Dedifferentiated amniotic fluid mesenchymal stem cell (primary cell): ENCODE measurements around the gene PDE4DIP.
"Not testable (repeated sequence)": the region's sequence is repeated elsewhere in the genome, so short reads cannot be mapped to it uniquely, and the experiment has no call there.

Source experiments
- DNase-seq: peaks from one replicate; pipeline ENCODE4 v3.0.0-alpha.2; 2016; ENCODE audit errors: extremely low spot score

PDE4DIP gene

GRCh38 chr1:148975866-148976537 is 131.8 kb downstream of the PDE4DIP start:
- DNase-seq, result not testable (repeated sequence)

GRCh38 chr1:148977785-148978184 is 133.6 kb downstream of the PDE4DIP start:
- not testable (repeated sequence) for DNase-seq

- DNase-seq, result not testable (repeated sequence)
These were observed 145.2 kb downstream of the PDE4DIP start for GRCh38 chr1:148989378-148989777.

- DNase-seq, result not testable (repeated sequence)
These were observed 146.1 kb downstream of the PDE4DIP start for GRCh38 chr1:148990233-148990788.

GRCh38 chr1:148991818-148992217 is 147.6 kb downstream of the PDE4DIP start:
- DNase-seq, result not testable (repeated sequence)

GRCh38 chr1:148992364-148992763 is 148.1 kb downstream of the PDE4DIP start:
- not testable (repeated sequence) for DNase-seq

- not testable (repeated sequence) for DNase-seq
These were observed 152.4 kb downstream of the PDE4DIP start for GRCh38 chr1:148996449-148997224.

GRCh38 chr1:148997405-148997804 is 153.2 kb downstream of the PDE4DIP start:
- not testable (repeated sequence) for DNase-seq

- DNase-seq, result not testable (repeated sequence)
These were observed 158.4 kb downstream of the PDE4DIP start for GRCh38 chr1:149002664-149003063.

- not testable (repeated sequence) for DNase-seq
These were observed 164.1 kb downstream of the PDE4DIP start for GRCh38 chr1:149008326-149008725.

GRCh38 chr1:149008769-149009168 is 164.5 kb downstream of the PDE4DIP start:
- not testable (repeated sequence) for DNase-seq

- DNase-seq, result not testable (repeated sequence)
These were observed 165.5 kb downstream of the PDE4DIP start for GRCh38 chr1:149009761-149010160.

- not testable (repeated sequence) for DNase-seq
These were observed 168.4 kb downstream of the PDE4DIP start for GRCh38 chr1:149012599-149012998.

- DNase-seq, result not testable (repeated sequence)
These were observed 169.3 kb downstream of the PDE4DIP start for GRCh38 chr1:149013513-149013912.

GRCh38 chr1:149015522-149015921 is 171.3 kb downstream of the PDE4DIP start:
- DNase-seq, result not testable (repeated sequence)

GRCh38 chr1:149016626-149017025 is 172.4 kb downstream of the PDE4DIP start:
- DNase-seq, result not testable (repeated sequence)

- DNase-seq, result not testable (repeated sequence)
These were observed 174.3 kb downstream of the PDE4DIP start for GRCh38 chr1:149018577-149018976.

- not testable (repeated sequence) for DNase-seq
These were observed 180.1 kb downstream of the PDE4DIP start for GRCh38 chr1:149024327-149024726.

- not testable (repeated sequence) for DNase-seq
These were observed 189.7 kb downstream of the PDE4DIP start for GRCh38 chr1:149033916-149034315.

- not testable (repeated sequence) for DNase-seq
These were observed 198.8 kb downstream of the PDE4DIP start for GRCh38 chr1:149043056-149043455.

- DNase-seq, result not testable (repeated sequence)
These were observed 220.4 kb downstream of the PDE4DIP start for GRCh38 chr1:149064611-149065010.

- DNase-seq, result not testable (repeated sequence)
These were observed 231.4 kb downstream of the PDE4DIP start for GRCh38 chr1:149075505-149076127.
